ENCODE results near the gene TTYH1.

The TTYH1 gene

GRCh38 chr19:54393381-54393780 lies 21.9 kb upstream of the TTYH1 start:
- peak; percentile 12 for DNase-seq

GRCh38 chr19:54395685-54396084 lies 19.6 kb upstream of the TTYH1 start:
- no peak for DNase-seq

- DNase-seq, result no peak
Measured at GRCh38 chr19:54399189-54399588, 16.1 kb upstream of the TTYH1 start.

GRCh38 chr19:54400913-54401312 lies 14.4 kb upstream of the TTYH1 start:
- no peak for DNase-seq

GRCh38 chr19:54403054-54403453 lies 12.2 kb upstream of the TTYH1 start:
- DNase-seq, result no peak

GRCh38 chr19:54405628-54406027 lies 9.6 kb upstream of the TTYH1 start:
- no peak for DNase-seq

- DNase-seq, result no peak
Measured at GRCh38 chr19:54407780-54408179, 7.5 kb upstream of the TTYH1 start.

- no peak for DNase-seq
Measured at GRCh38 chr19:54408456-54409026, 6.7 kb upstream of the TTYH1 start.

- DNase-seq, result no peak
Measured at GRCh38 chr19:54411033-54411432, 4.2 kb upstream of the TTYH1 start.

GRCh38 chr19:54412877-54413276 lies 2.4 kb upstream of the TTYH1 start:
- DNase-seq, result no peak

GRCh38 chr19:54414156-54414555 lies 1.1 kb upstream of the TTYH1 start:
- DNase-seq, result no peak

GRCh38 chr19:54415901-54416673 lies 823 bp downstream of the TTYH1 start:
- peak; percentile 62 for DNase-seq

- peak; percentile 18 for DNase-seq
Measured at GRCh38 chr19:54416695-54417491, 1.6 kb downstream of the TTYH1 start.

- peak; percentile 60 for DNase-seq
Measured at GRCh38 chr19:54418030-54418929, 3.0 kb downstream of the TTYH1 start.

- DNase-seq, result no peak
Measured at GRCh38 chr19:54418930-54419800, 3.9 kb downstream of the TTYH1 start.

- DNase-seq, result no peak
Measured at GRCh38 chr19:54420068-54420382, 4.8 kb downstream of the TTYH1 start.

- DNase-seq, result peak; percentile 93
Measured at GRCh38 chr19:54420383-54421168, 5.3 kb downstream of the TTYH1 start.

- no peak for DNase-seq
Measured at GRCh38 chr19:54421169-54421516, 5.9 kb downstream of the TTYH1 start.

- peak; percentile 21 for DNase-seq
Measured at GRCh38 chr19:54421521-54421920, 6.3 kb downstream of the TTYH1 start.

GRCh38 chr19:54422136-54422535 lies 6.9 kb downstream of the TTYH1 start:
- DNase-seq, result no peak

GRCh38 chr19:54424201-54424600 lies 8.9 kb downstream of the TTYH1 start:
- DNase-seq, result no peak

Data from eye (tissue), 1 donor.